Pons (tissue), 1 donor: ENCODE results near the gene CSGALNACT2.

ENCODE experiments used
- DNase-seq: peaks from one replicate; pipeline ENCODE4 v3.0.0-alpha.2; 2016; ENCODE audit warnings: low spot score

CSGALNACT2 gene

DNA sequence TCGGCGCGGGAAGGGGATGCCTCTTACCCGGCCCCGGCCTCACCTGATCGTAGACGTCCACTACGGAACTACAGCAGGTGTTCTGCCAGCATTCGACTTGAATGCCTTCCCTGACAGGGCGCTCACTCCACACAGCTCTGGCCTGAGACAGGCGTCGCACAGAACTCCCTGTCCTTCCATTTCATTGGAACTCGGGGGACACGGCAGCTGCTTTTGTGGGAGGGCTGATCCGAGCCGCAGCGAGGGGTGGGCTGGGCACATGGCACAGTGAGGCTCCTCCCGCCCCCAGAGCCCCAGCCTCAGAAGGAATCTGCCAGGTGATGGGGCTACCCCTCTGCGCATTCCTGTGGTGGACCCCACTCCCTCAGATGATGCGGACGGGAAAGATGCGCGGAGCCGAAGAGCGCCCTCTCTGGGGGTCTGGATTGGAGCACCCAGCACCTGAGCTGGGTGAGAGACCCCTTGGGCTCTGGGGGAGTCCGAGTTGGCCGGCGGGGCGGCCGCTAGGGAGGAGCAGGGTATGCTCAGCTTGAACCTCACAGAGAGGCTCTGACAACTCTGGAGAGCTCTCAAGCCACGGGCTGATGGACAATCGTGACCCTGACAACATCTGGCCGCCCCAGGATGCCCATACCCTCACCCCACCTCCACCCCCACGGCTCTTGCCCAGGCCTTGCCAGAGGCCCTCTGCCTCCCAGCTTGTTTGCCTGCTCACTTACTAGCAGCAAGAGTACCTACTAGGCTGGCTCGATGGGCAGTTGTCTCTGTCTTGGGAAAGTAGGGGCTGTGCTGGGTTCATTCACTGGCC lies 92.1 kb downstream of the CSGALNACT2 start:
- DNase-seq, result no peak

DNA sequence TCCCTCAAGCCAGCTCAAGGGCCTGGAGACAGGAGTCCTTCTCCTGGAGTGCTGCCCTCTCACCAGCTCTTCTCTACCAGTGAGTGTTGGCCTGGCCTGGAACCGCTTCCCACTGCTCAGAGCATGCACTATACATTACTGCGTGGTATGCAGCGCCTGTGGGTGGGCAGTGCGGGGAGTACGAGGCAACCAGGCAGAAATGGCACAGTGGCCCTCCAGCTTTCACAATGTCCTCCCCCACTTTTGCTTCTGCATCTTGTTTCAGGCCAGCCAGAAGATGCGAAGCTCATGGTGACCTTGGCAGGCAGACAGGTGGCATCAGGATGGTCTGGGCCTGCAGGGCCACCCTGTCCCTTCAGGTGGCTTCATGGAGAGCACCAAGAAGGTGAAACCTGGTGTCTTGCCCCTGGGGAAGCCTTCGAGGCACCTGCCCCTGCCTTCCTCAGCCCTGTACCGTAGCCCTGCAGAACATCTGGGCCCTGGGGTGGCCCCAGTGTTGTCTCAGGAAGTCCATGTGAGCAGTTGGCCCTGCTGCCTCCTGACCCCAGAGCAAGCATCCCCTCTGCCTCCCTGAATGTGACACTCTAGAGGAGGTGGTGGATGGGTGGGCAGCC lies 92.8 kb downstream of the CSGALNACT2 start:
- DNase-seq, result no peak

DNA sequence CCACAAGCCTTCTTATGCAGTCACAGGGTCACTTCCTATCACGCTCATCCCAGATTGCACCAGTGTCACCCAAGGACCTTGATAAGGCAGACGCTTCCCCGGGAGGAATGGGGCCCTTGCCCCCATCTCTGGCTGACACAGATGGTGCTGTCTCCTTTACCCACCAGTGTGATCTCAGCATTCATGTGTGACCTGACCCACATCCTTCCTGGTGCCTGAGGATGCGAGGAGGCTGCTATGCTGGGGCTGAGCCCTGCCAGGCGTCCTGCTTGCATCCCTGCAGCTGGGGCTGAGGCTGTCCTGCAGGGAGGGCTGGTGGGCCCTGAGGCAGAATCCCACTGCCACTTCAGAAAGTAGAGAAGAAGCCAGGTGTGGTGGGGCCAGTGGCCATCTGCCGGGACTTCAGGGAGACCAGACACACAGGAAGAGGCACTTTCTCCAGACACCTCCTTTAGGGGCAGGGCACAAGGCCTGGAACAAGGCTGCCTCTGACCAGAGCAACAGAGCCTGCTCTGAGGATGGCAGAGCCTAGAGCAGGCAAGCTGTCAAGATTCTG lies 93.4 kb downstream of the CSGALNACT2 start:
- no peak for DNase-seq

DNA sequence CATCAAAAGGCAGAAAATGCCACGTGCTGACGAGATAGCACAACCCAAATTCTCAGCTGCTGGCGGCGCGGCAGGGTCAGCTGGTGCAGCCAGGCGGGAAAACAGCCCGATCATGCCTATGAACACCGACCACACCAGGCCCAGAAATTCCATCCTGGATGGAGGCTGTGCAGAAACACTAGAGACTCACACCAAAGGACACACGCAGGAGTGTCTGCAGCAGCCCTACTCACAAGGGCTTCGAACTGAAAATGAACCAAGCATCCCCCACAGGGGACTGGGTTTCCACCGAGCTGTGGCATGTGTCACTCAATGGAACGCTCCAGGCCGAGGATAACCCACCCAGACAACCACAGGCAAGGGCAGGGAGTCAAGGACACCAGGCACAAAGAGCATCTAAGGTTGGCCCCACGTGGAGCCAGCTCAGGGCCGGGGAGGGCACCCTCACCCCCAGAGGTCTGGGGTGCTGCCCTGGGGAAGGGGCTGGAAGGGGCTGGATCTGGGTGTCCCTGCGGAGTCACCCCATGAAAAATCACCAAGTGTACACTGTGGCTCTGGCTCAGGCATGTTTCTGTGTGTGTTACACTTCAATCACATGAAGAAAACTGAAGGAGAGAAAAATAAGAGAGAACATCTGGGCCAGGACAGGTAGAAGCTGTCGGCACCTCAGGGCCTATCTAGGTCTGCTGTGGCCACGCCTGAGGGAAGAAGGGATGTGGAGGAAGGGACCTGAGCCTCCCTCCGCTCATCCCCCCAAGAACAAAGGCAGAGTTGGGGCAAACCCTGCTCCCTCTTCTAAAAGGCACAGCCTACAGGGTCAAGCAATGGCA lies 95.6 kb downstream of the CSGALNACT2 start:
- no peak for DNase-seq

DNA sequence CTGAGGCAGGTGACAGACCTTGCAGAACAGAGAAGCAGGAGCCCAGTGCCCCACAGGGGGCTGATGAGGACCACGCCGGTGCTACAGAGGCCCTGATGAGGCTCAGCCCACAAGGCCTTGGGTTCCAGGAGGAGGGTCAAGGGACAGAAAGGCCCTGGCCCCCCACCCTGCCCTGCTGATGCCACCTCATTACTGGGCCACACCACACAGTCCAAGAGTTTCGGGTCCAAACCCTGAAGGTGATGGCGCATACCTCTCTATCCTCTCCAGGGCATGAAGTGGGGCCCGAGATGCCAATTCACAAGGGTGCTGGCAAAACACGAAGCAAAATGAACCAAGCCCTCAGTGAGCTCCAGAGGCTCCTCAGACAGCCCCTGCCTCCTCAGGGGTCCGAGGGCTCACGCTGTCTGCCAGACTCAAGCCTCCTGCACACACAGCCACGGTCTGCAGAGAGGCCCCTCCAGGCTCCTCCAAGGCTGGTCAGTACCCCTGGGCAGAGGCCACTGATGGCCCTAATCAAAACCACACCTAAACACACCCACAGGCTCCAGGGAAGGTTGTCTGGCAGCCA lies 96.3 kb downstream of the CSGALNACT2 start:
- no peak for DNase-seq
